K562 (cell line): ENCODE data around the gene BMPER.

Experiments used
- ATF2 ChIP-seq: sonication (generic); formaldehyde crosslinking; IDR thresholded peaks from 2 replicates; pipeline ENCODE4 v1.8.1; 2022; ENCODE audit warnings: missing genetic modification reagents
- BRF2 ChIP-seq: IDR thresholded peaks from 3 replicates; pipeline ENCODE4 v1.6.1; 2011; ENCODE audit warnings: borderline replicate concordance, mild to moderate bottlenecking; ENCODE audit not compliant: insufficient read length, insufficient read depth
- CTCF ChIP-seq, 3 experiments: IDR thresholded peaks in 2 of 3; conservative IDR thresholded peaks in 1 of 3; 2 replicates each; pipeline ENCODE4 v1.5.1; 2011 to 2012; ENCODE audit warnings: low read length in 3 of 3, mild to moderate bottlenecking in 3 of 3, control low read depth in 2 of 3, improper control_type of control experiment in 1 of 3, inconsistent platforms in 1 of 3, low read depth in 1 of 3, mixed read lengths in 1 of 3, moderate library complexity in 1 of 3; ENCODE audit not compliant: insufficient read depth in 2 of 3
- E2F8 ChIP-seq: fragments of 450-650 bp; IDR thresholded peaks from 2 replicates; pipeline ENCODE4 v1.7.1; 2018; ENCODE audit warnings: mild to moderate bottlenecking, low read depth; ENCODE audit not compliant: partially characterized antibody
- EGR1 ChIP-seq: fragments of 450-650 bp; conservative IDR thresholded peaks from 2 replicates; pipeline ENCODE4 v1.6.1; 2017; ENCODE audit warnings: mild to moderate bottlenecking
- ETS1 ChIP-seq: conservative IDR thresholded peaks from 2 replicates; pipeline ENCODE4 v1.6.1; 2011; ENCODE audit warnings: low read depth, mild to moderate bottlenecking, low read length; ENCODE audit not compliant: control insufficient read depth
- MCM3 ChIP-seq: fragments of 450-650 bp; IDR thresholded peaks from 2 replicates; pipeline ENCODE4 v1.6.1; 2016
- MLLT1 ChIP-seq, 2 experiments: fragments of 450-650 bp; IDR thresholded peaks; 2 replicates each; pipeline ENCODE4 v1.6.1; 2016
- POLR2A ChIP-seq: fragments of 450-650 bp; conservative IDR thresholded peaks from 2 replicates; pipeline ENCODE4 v1.6.1; 2016
- PRPF4 ChIP-seq: fragments of 200-400 bp; formaldehyde crosslinking; IDR thresholded peaks from one replicate; pipeline ENCODE4 v1.6.1; 2017; ENCODE audit warnings: low read length, low read depth, mild to moderate bottlenecking; ENCODE audit not compliant: insufficient read depth, poor library complexity, severe bottlenecking
- THAP12 ChIP-seq: fragments of 250-450 bp; sonication (Bioruptor Pico); IDR thresholded peaks from 2 replicates; pipeline ENCODE4 v1.9.0; 2021; ENCODE audit warnings: mild to moderate bottlenecking, inconsistent platforms
- ZBTB8A ChIP-seq: fragments of 450-650 bp; IDR thresholded peaks from 2 replicates; pipeline ENCODE4 v1.6.1; 2018; ENCODE audit warnings: mild to moderate bottlenecking, moderate library complexity; ENCODE audit not compliant: partially characterized antibody

- no peak for TF ChIP-seq MCM3
- TF ChIP-seq POLR2A, result no peak
- no peak for TF ChIP-seq EGR1
- TF ChIP-seq E2F8, result no peak
- TF ChIP-seq ATF2, result no peak
- no peak for TF ChIP-seq BRF2
- TF ChIP-seq PRPF4, result no peak
- TF ChIP-seq CTCF (IDR thresholded peaks at IDR 0.05 in 2 of 3, conservative IDR thresholded peaks at IDR 0.05 in 1 of 3; ENCODE audit: insufficient read depth in 2 of 3, low read depth in 1 of 3, low read length in 3 of 3), result no peak
- no peak for TF ChIP-seq MLLT1 (IDR thresholded peaks at IDR 0.05)
- no peak for TF ChIP-seq THAP12 (CRISPR knock-in tag)
- TF ChIP-seq ETS1, result no peak
- no peak for TF ChIP-seq ZBTB8A
Measured at GRCh38 chr7:34191162-34191561, 285.8 kb downstream of the BMPER start.
